ENCODE measurements around the gene SARNP.

DNA sequence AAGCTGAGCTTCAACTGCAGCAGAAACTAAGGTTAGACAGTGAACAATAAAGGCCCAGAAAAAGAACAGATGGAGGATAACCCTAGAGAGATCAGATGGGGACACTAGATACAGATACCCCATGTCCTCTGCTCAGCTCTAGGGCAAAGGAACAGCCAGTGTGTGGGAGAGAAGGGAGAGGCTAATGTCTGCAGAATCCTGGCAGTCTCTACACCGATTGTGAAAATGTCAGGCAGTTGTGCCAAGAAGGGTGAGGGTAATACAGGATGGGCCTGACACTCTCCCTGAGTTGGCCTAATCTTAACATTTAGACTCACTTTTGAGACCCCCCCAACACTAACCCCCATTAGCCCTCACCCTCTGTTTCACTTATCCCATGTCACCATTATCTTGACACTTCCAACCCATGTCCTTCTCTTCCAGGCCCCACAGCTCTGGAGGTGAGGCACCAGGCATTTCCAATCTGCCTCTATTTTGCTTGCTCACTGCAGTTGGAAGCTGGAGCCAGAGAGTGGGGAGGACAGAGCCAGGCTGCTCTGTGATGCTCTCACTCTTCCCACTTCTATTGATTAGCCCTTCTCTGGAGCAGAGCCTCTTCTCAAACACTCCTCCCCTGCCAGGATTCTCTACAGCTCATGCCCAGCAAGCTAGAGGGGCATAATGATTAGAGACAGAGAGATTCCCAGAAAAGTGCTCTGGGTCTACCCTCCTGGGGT is 104.7 kb downstream of the SARNP start:
- TF ChIP-seq ZBTB7A (IDR thresholded peaks at IDR 0.05; ENCODE audit: low read depth) (no peak), RAD21 (IDR thresholded peaks at IDR 0.05; ENCODE audit: low read depth) (no peak), USF1 (IDR thresholded peaks at IDR 0.05) (no peak), EP300 (IDR thresholded peaks at IDR 0.05; ENCODE audit: borderline replicate concordance) (no peak)

Data from Ishikawa (cell line).